Heart right ventricle (tissue), 16 donors: ENCODE results near the gene ELN. TPM values are rescaled to one million over a fixed set of nuclear protein-coding genes. Genes with fewer than 3 reads are reported as not detected.
A peak's percentile ranks its signal among the peaks of the same experiment; 100 is the strongest.

Experiments
- ATAC-seq, 8 donors: fragments of 200-7000 bp; cut with Tn5 transposase; one replicate each; pipeline ENCODE4 v1.9.1; 2020; ENCODE audit warnings: mild to moderate bottlenecking in 8 of 8, moderate library complexity in 8 of 8, moderate number of reproducible peaks in 1 of 8
- DNase-seq, 2 donors: peaks; one replicate each; pipeline ENCODE4 v3.0.0-alpha.2; 2020
- H3K27ac ChIP-seq, 10 donors: fragments of 200-600 bp; sonication (generic) in 2 of 10; one replicate each; pipeline versions ENCODE4 v1.5.0 to v1.8.0; 2020 to 2022; ENCODE audit warnings: mild to moderate bottlenecking in 3 of 10
- H3K27me3 ChIP-seq, 7 donors: fragments of 200-600 bp; one replicate each; pipeline ENCODE4 v1.8.0; 2021 to 2022; ENCODE audit warnings: mild to moderate bottlenecking in 2 of 7
- H3K36me3 ChIP-seq, 9 donors: fragments of 200-600 bp; sonication (generic) in 1 of 9; one replicate each; pipeline versions ENCODE4 v1.5.0 to v1.8.0; 2020 to 2022; ENCODE audit warnings: mild to moderate bottlenecking in 2 of 9
- H3K4me1 ChIP-seq, 9 donors: fragments of 200-600 bp; sonication (generic) in 1 of 9; one replicate each; pipeline versions ENCODE4 v1.5.0 to v1.8.0; 2020 to 2022; ENCODE audit warnings: mild to moderate bottlenecking in 4 of 9
- H3K4me3 ChIP-seq, 10 donors: fragments of 200-600 bp; sonication (generic) in 2 of 10; one replicate each; pipeline versions ENCODE4 v1.5.0 to v1.8.0; 2020 to 2022; ENCODE audit warnings: mild to moderate bottlenecking in 7 of 10, moderate library complexity in 2 of 10
- H3K9me3 ChIP-seq, 11 donors: fragments of 200-600 bp in 10 of 11; sonication (generic) in 2 of 11; one replicate each; pipeline versions ENCODE4 v1.5.0 to v1.8.0; 2013 to 2022; ENCODE audit warnings: mild to moderate bottlenecking in 2 of 11, control low read depth in 1 of 11, moderate library complexity in 1 of 11
- WGBS, 2 donors: extraction: QIAGEN DNeasy Blood & Tissue Kit; methylation state at CpG; one replicate each; pipeline ENCODE4 v1.1.7; 2013; ENCODE audit warnings: inconsistent platforms in 1 of 2; 5-methylcytosine and 5-hydroxymethylcytosine counted together
- intact Hi-C, 10 donors: fragments of 100-400 bp; cut with DNase I; formaldehyde crosslinking; loops; one replicate each; pipeline versions ENCODE4 v1.11.1 to v1.14.2; 2022
- polyA plus RNA-seq, 2 donors: library from polyadenylated mRNA; stranded (reverse); fragments of 200-250 nt; gene quantifications; one replicate each; pipeline ENCODE4 v1.2.3, GENCODE V29; 2013
- total RNA-seq, 10 donors: library from RNA; stranded (reverse); fragmentation: NEBNext Ultra II Directional in 3 of 10; extraction: Animal tissue kit (Norgen Biotek cat#: 25700) in 3 of 10; gene quantifications; one replicate each; pipeline versions ENCODE4 v1.2.1 to v1.2.4, GENCODE V29; 2021 to 2023
- TF ChIP-seq, protein P1 (sequence below), 9 donors: fragments of 200-600 bp; sonication (generic) in 2 of 9; IDR thresholded peaks; one replicate each; pipeline versions ENCODE4 v1.5.0 to v1.8.0; 2021 to 2022; ENCODE audit warnings: antibody characterized with exemption in 9 of 9, mild to moderate bottlenecking in 5 of 9, moderate library complexity in 1 of 9
- donor health status: Arrhythmogenic right ventricular cardiomyopathy.
- donor health status: ischemic (EF 13 %, LVEDD 7.1; RV severe dilation, severe dysfunction).
- donor health status: healthy with polysubstance abuse.
- donor health status: DM: no; HTN: yes; CAD: no.
- donor health status: DM: no; HTN: no; CAD: no.
- donor health status: ischemic (EF 25% LVEDD 6.9; RV normal size, moderate dysfunction).
- donor health status: ischemic (EF 25% LVEDD 5.7; RV mildly dilated, moderate dysfunction).
- donor health status: healthy.
- donor health status: DM: yes; HTN: yes; CAD: no.
- donor health status: Ischemic cardiomyopathy.
- donor health status: ischemic (EF 35%, LVEDD 5.7; RV mildly dilated, moderate dysfunction).
- donor health status: nonischemic (EF 11% LVEDD 7.7; RV severe dilation, severe dysfunction).
- donor health status: DM: yes; HTN: yes; CAD: no.
- donor health status: PGD.
- donor health status: ischemic (EF 29% LVEDD 5.4; RV normal size, mild dysfunction).
- donor health status: nonischemic (EF 23%, LVEDD 6.1; RV moderate dilation, normal function).

ELN gene
- total and polyA plus RNA-seq, 12 donors = 14.2 to 99.8 (median 31.8) TPM

GRCh38 chr7:74066626-74067025, 38.7 kb downstream of the ELN start:
- ATAC-seq (no peak), DNase-seq (no peak)
- TF ChIP-seq, protein P1, sequence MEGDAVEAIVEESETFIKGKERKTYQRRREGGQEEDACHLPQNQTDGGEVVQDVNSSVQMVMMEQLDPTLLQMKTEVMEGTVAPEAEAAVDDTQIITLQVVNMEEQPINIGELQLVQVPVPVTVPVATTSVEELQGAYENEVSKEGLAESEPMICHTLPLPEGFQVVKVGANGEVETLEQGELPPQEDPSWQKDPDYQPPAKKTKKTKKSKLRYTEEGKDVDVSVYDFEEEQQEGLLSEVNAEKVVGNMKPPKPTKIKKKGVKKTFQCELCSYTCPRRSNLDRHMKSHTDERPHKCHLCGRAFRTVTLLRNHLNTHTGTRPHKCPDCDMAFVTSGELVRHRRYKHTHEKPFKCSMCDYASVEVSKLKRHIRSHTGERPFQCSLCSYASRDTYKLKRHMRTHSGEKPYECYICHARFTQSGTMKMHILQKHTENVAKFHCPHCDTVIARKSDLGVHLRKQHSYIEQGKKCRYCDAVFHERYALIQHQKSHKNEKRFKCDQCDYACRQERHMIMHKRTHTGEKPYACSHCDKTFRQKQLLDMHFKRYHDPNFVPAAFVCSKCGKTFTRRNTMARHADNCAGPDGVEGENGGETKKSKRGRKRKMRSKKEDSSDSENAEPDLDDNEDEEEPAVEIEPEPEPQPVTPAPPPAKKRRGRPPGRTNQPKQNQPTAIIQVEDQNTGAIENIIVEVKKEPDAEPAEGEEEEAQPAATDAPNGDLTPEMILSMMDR (IDR thresholded peaks at IDR 0.05) = no peak
- H3K36me3 ChIP-seq = peaks cover 0 to 42% (median 0%) of the 10 kb centered on the region in 9 donors
- WGBS, 2 donors = 90 to 92% methylated on average over 3 of the region's 3 CpGs
- H3K4me3 ChIP-seq = no peak overlapping the region
- peaks cover 0 to 11% (median 4%) of the 10 kb centered on the region in 9 donors for H3K4me1 ChIP-seq
- H3K27me3 ChIP-seq = no peaks in the 10 kb centered on the region
- H3K27ac ChIP-seq = no peak overlapping the region
- no peaks in the 10 kb centered on the region for H3K9me3 ChIP-seq
- intact Hi-C loops = loop anchor here in 7 of 10 donors (5.0 to 10.0 kb wide), 7 partner anchors 108 to 338 kb away; partner anchors contain the start of gene EIF4H (in 1 of the 7)

GRCh38 chr7:74068378-74069085, 40.6 kb downstream of the ELN start:
- intact Hi-C loops = loop anchor here (2.0 to 10.0 kb wide), 10 partner anchors 106 to 336 kb away; partner anchors contain the start of gene EIF4H (in 1 of the 10)
- no peak overlapping the region for H3K27ac ChIP-seq
- WGBS, 2 donors = 82 to 87% methylated on average over 20 of the region's 20 CpGs

GRCh38 chr7:74069086-74069541, 41.1 kb downstream of the ELN start:
- DNase-seq (no peak), ATAC-seq (no peak)
- TF ChIP-seq, protein P1 (IDR thresholded peaks at IDR 0.05) = no peak
- no peaks in the 10 kb centered on the region for H3K27me3 ChIP-seq
- H3K36me3 ChIP-seq = peaks cover 0 to 26% (median 0%) of the 10 kb centered on the region in 9 donors
- no peak overlapping the region for H3K4me3 ChIP-seq
- no peaks in the 10 kb centered on the region for H3K4me1 ChIP-seq
- WGBS, 2 donors = 92 to 95% methylated on average over 16 of the region's 16 CpGs
- no peaks in the 10 kb centered on the region for H3K9me3 ChIP-seq
- intact Hi-C loops = loop anchor here (2.0 to 10.0 kb wide), 10 partner anchors 106 to 336 kb away; partner anchors contain the start of gene EIF4H (in 1 of the 10)
- H3K27ac ChIP-seq = no peak overlapping the region

More at GRCh38 chr7:74068378-74069085, 40.6 kb downstream of the ELN start:
- no peaks in the 10 kb centered on the region for H3K27me3 ChIP-seq
- no peaks in the 10 kb centered on the region for H3K9me3 ChIP-seq
- no peaks in the 10 kb centered on the region for H3K4me1 ChIP-seq
- DNase-seq (no peak), ATAC-seq (peak in 1 of 8 donors; percentile 13)
- H3K36me3 ChIP-seq = peaks cover 0 to 31% (median 0%) of the 10 kb centered on the region in 9 donors
- H3K4me3 ChIP-seq = no peak overlapping the region
- TF ChIP-seq, protein P1 (IDR thresholded peaks at IDR 0.05) = no peak

DNA sequence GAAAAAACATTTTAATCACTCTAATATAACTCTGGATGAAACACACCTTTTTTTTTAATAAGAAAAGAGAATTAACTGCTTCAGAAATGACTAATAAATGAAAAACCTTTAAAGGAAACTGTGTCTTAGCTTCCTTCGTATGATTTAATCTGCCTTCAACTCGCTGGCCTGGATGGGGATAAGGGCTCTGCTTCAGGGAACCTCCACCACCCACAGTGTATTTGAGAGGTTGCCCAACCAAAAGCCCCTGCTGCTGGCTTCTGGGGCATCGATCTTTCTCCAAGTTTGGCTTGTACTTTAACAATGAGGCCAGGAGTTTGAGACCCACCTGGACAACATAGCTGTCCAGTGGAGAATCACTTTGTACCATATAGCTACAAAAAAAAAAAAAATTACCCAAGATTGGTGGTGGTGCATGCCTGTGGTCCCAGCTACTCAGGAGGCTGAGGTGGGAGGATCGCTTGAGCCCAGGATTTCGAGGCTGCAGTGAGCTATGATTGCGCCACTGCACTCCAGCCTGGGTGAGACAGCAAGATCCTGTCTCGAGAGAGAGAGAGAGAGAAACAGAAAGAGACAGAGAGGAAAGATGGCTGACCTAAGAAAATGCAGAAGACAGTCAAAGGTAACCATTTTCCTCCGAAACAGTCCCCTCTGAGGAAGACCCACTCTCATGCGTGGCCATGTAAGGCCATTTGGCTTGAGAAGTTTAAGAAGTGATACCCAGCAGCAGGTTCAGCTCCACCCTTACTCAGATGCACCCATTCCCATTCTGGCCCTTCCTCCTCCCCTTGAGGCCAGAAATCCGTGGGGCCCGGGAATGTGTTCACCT, 42.0 kb downstream of the ELN start:
- Histone ChIP-seq H3K9me3 (no peaks in the 10 kb centered on the region), H3K4me3 (no peak overlapping the region), H3K27me3 (no peaks in the 10 kb centered on the region), H3K36me3 (peaks cover 0 to 19% (median 0%) of the 10 kb centered on the region in 9 donors), H3K4me1 (no peaks in the 10 kb centered on the region), H3K27ac (no peak overlapping the region)
- TF ChIP-seq, protein P1 (IDR thresholded peaks at IDR 0.05) = no peak
- ATAC-seq (no peak), DNase-seq (no peak)
- intact Hi-C loops = loop anchor here (2.0 to 10.0 kb wide), 11 partner anchors 85 to 335 kb away; partner anchors contain the start of gene EIF4H (in 1 of the 10)
- 80 to 81% methylated on average over 11 of the region's 11 CpGs for WGBS, 2 donors
